HepG2 (cell line): ENCODE data around the gene ADCY1.

Experiments
- CBFB ChIP-seq: sonication (generic); formaldehyde crosslinking; IDR thresholded peaks from 2 replicates; pipeline ENCODE4 v1.4.0; 2020; ENCODE audit warnings: missing genetic modification reagents
- CTCF ChIP-seq: sonication (generic); formaldehyde crosslinking; IDR thresholded peaks from 2 replicates; pipeline ENCODE4 v1.5.0; 2020; ENCODE audit warnings: mild to moderate bottlenecking, missing genetic modification reagents, moderate library complexity
- HDAC1 ChIP-seq: sonication (generic); formaldehyde crosslinking; IDR thresholded peaks from 2 replicates; pipeline ENCODE4 v1.5.1; 2020; ENCODE audit warnings: mild to moderate bottlenecking, missing genetic modification reagents
- NCOA1 ChIP-seq: sonication (generic); formaldehyde crosslinking; IDR thresholded peaks from 2 replicates; pipeline ENCODE4 v1.9.0; 2021; ENCODE audit warnings: missing genetic modification reagents
- POGK ChIP-seq: sonication (generic); formaldehyde crosslinking; conservative IDR thresholded peaks from 2 replicates; pipeline ENCODE4 v1.8.0; 2022; ENCODE audit warnings: mild to moderate bottlenecking, moderate library complexity, missing genetic modification reagents
- PRDM4 ChIP-seq: sonication (generic); formaldehyde crosslinking; IDR thresholded peaks from 2 replicates; pipeline ENCODE4 v1.9.0; 2021; ENCODE audit warnings: missing genetic modification reagents, borderline replicate concordance
- RARA ChIP-seq: IDR thresholded peaks from 2 replicates; pipeline ENCODE4 v1.6.1; 2016; ENCODE audit warnings: missing genetic modification reagents, missing compliant biosample characterization
- SETDB1 ChIP-seq: sonication (generic); formaldehyde crosslinking; IDR thresholded peaks from 2 replicates; pipeline ENCODE4 v1.5.1; 2020; ENCODE audit warnings: missing genetic modification reagents, mild to moderate bottlenecking, borderline replicate concordance
- SNAPC5 ChIP-seq: sonication (generic); formaldehyde crosslinking; IDR thresholded peaks from 2 replicates; pipeline ENCODE4 v1.8.1; 2023; ENCODE audit warnings: mild to moderate bottlenecking, missing genetic modification reagents, borderline replicate concordance
- SP5 ChIP-seq: IDR thresholded peaks from 2 replicates; pipeline ENCODE4 v1.6.1; 2016; ENCODE audit warnings: low read depth, borderline replicate concordance
- XBP1 ChIP-seq: sonication (generic); formaldehyde crosslinking; IDR thresholded peaks from 2 replicates; pipeline ENCODE4 v1.5.0; 2020; ENCODE audit warnings: missing genetic modification reagents
- YY1 ChIP-seq: IDR thresholded peaks from 2 replicates; pipeline ENCODE4 v1.6.1; 2011; ENCODE audit warnings: low read length, low read depth, moderate library complexity, mild to moderate bottlenecking; ENCODE audit not compliant: insufficient read depth, insufficient replicate concordance
- ZBTB39 ChIP-seq: sonication (generic); formaldehyde crosslinking; IDR thresholded peaks from 2 replicates; pipeline ENCODE4 v1.5.0; 2020; ENCODE audit warnings: missing genetic modification reagents
- ZHX2 ChIP-seq, 2 experiments: sonication (generic) in 1 of 2; formaldehyde crosslinking in 1 of 2; IDR thresholded peaks; 2 replicates each; pipeline versions ENCODE4 v1.6.1 to v1.9.0; 2014 to 2022; ENCODE audit warnings: antibody characterized with exemption in 1 of 2, borderline replicate concordance in 1 of 2, inconsistent platforms in 1 of 2, low read depth in 1 of 2, missing genetic modification reagents in 1 of 2

- TF ChIP-seq SETDB1 (CRISPR knock-in tag), result no peak
- no peak for TF ChIP-seq SP5 (CRISPR knock-in tag)
- TF ChIP-seq ZBTB39 (CRISPR knock-in tag), result no peak
- no peak for TF ChIP-seq ZHX2 (IDR thresholded peaks at IDR 0.05; ENCODE audit: low read depth)
- no peak for TF ChIP-seq ZHX2 (CRISPR knock-in tag; IDR thresholded peaks at IDR 0.05; ENCODE audit: borderline replicate concordance)
- no peak for TF ChIP-seq RARA (CRISPR knock-in tag)
- TF ChIP-seq CTCF (CRISPR knock-in tag), result no peak
- TF ChIP-seq PRDM4 (CRISPR knock-in tag), result no peak
- no peak for TF ChIP-seq YY1
- TF ChIP-seq NCOA1 (CRISPR knock-in tag), result no peak
- no peak for TF ChIP-seq SNAPC5 (CRISPR knock-in tag)
- no peak for TF ChIP-seq POGK (CRISPR knock-in tag)
- TF ChIP-seq CBFB (CRISPR knock-in tag), result no peak
- no peak for TF ChIP-seq HDAC1 (CRISPR knock-in tag)
- TF ChIP-seq XBP1 (CRISPR knock-in tag), result no peak
Measured at GRCh38 chr7:45624392-45624760, 50.2 kb downstream of the ADCY1 start.
